ENCODE measurements around the gene ESRRA. TPM values are rescaled to one million over a fixed set of nuclear protein-coding genes. Genes with fewer than 3 reads are reported as not detected.
"Not testable (repeated sequence)": the region's sequence is repeated elsewhere in the genome, so short reads cannot be mapped to it uniquely, and the experiment has no call there.

The ESRRA gene
- total RNA-seq, 1 experiment from 2014 or later, result 56.1 TPM

DNA sequence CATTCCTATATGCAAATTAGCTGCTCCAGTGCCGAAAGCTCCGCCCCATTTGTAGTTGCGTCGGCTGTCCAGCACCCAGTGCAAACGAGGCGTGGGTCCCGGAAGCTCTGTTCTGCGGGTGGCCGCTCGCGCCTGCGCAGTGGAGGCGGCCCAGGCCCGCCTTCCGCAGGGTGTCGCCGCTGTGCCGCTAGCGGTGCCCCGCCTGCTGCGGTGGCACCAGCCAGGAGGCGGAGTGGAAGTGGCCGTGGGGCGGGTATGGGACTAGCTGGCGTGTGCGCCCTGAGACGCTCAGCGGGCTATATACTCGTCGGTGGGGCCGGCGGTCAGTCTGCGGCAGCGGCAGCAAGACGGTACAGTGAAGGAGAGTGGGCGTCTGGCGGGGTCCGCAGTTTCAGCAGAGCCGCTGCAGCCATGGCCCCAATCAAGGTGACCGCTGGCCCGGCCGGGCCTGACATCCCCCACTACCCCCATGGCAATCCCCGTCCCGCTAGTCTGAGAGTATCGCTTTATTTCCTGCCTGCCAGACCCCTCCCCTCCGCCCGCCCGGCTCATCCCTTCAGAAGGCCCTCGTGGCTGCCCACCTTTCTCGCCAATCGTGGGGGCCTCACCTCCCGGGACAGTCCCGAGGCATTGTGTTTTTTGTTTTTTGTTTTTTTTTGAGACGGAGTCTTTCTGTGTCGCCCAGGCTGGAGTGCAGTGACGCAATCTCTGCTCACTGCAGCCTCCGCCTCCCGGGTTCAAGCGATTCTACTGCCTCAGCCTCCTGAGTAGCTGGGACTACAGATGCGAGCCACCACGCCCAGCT is 12.8 kb downstream of the ESRRA start, which contains the start of gene PRDX5:
Gene PRDX5, plus strand, starts transcription at position 161 of the 805 bp plus-strand sequence. Its CDS starts 95 bp downstream, at position 256.
- peak; percentile 94 for DNase-seq (ENCODE audit: low read depth, low spot score)
- in situ Hi-C loops (cut with HindIII; ENCODE audit: low pct_unique_long_range_greater_than_20kb, low sequenced_read_pairs), result no loop called here

GRCh38 chr11:64318766-64319761 is 13.7 kb downstream of the ESRRA start:
- no peak for DNase-seq (ENCODE audit: low read depth, low spot score)
- in situ Hi-C loops (cut with HindIII; ENCODE audit: low pct_unique_long_range_greater_than_20kb, low sequenced_read_pairs), result no loop called here

GRCh38 chr11:64320556-64320955 is 15.2 kb downstream of the ESRRA start:
- in situ Hi-C loops (cut with HindIII; ENCODE audit: low pct_unique_long_range_greater_than_20kb, low sequenced_read_pairs), result no loop called here
- DNase-seq (ENCODE audit: low read depth, low spot score), result no peak

- DNase-seq (ENCODE audit: low read depth, low spot score), result no peak
- in situ Hi-C loops (cut with HindIII; ENCODE audit: low pct_unique_long_range_greater_than_20kb, low sequenced_read_pairs), result no loop called here
These were observed 15.7 kb downstream of the ESRRA start for GRCh38 chr11:64321026-64321425.

- in situ Hi-C loops (cut with HindIII; ENCODE audit: low pct_unique_long_range_greater_than_20kb, low sequenced_read_pairs), result no loop called here
- no peak for DNase-seq (ENCODE audit: low read depth, low spot score)
These were observed 16.2 kb downstream of the ESRRA start for GRCh38 chr11:64321533-64321932.

GRCh38 chr11:64322925-64323260 is 17.6 kb downstream of the ESRRA start:
- no peak for DNase-seq (ENCODE audit: low read depth, low spot score)
- in situ Hi-C loops (cut with HindIII; ENCODE audit: low pct_unique_long_range_greater_than_20kb, low sequenced_read_pairs), result no loop called here

DNA sequence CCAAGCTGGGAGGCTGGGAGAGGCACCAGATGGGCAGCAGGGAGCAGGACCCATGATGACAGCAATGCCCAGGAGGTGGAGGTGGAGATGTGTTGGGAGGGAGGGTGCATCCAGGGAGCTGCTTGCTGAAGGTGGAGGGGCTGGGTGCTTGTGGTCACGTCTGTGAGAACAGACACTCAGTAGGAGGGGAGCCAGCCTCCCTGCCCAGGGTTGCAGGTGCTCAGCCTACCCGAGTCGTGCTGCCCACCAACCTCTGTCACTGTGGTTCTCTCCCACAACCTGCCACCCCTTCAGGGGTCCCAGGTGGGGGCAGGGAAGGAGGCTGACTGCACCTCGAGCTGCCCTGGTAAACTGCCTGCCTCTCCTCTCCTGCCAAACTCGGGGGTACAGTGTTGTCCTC is 18.0 kb downstream of the ESRRA start:
- in situ Hi-C loops (cut with HindIII; ENCODE audit: low pct_unique_long_range_greater_than_20kb, low sequenced_read_pairs), result no loop called here
- DNase-seq (ENCODE audit: low read depth, low spot score), result no peak

- DNase-seq (ENCODE audit: low read depth, low spot score); in situ Hi-C loops (cut with HindIII; ENCODE audit: low pct_unique_long_range_greater_than_20kb, low sequenced_read_pairs): not testable (repeated sequence)
These were observed 18.7 kb downstream of the ESRRA start for GRCh38 chr11:64323984-64324383.

DNA sequence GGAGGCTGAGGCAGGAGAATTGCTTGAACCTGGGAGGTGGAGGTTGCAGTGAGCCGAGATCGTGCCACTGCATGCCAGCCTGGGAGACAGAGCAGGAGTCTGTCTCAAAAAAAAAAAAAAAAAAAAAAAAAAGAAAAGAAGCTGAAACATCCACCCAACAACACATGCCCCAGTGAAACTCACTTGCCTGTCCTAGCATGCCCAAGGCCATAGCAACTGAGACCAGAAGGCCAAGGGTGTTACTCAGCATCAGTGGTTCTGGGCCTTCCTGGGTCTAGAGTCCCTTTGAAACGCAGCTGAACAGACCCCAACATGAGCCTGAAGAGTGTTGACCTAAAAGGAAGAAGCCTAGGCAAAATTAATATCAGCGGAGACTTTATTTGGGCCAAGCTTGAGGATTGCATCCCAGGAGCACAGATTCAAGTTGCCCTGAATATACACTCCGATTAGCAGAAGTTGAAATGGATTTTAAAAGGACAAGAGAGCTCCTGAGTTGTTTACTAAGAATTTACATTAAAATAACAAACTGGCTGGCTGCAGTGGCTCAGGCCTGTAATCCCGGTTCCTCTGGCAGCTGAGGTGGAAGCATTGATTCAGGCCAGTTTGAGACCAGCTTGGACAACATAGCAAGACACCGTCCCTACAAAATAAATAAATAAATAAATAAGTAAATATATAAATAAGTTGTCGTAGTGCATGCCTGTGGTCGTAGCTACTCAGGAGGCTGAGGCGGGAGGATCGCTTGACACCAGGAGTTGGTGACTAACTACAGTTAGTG is 19.6 kb downstream of the ESRRA start:
- DNase-seq (ENCODE audit: low read depth, low spot score), result no peak
- in situ Hi-C loops (cut with HindIII; ENCODE audit: low pct_unique_long_range_greater_than_20kb, low sequenced_read_pairs), result no loop called here

- in situ Hi-C loops (cut with HindIII; ENCODE audit: low pct_unique_long_range_greater_than_20kb, low sequenced_read_pairs), result no loop called here
- no peak for DNase-seq (ENCODE audit: low read depth, low spot score)
These were observed 22.1 kb downstream of the ESRRA start for GRCh38 chr11:64327375-64327774.

GRCh38 chr11:64327993-64328392 is 22.7 kb downstream of the ESRRA start:
- DNase-seq (ENCODE audit: low read depth, low spot score), result no peak
- in situ Hi-C loops (cut with HindIII; ENCODE audit: low pct_unique_long_range_greater_than_20kb, low sequenced_read_pairs), result no loop called here

DNA sequence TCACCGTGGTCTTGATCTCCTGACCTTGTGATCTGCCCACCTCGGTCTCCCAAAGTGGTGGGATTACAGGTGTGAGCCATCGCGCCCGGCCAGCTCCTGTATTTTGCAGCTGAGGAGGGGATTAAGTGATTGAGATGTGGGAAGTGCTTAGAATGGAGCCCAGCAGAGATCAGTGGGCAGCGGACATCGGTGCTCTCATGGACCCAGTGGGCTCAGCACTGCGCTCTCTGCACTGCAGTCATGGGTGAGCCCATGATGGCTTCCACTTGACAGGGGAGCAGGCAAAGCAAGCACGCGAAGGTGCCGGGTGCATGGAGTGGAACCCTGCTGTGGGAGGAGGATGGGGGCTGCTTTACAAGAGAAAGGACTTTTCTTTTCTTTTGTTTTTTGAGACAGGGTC is 25.6 kb downstream of the ESRRA start:
- in situ Hi-C loops (cut with HindIII; ENCODE audit: low pct_unique_long_range_greater_than_20kb, low sequenced_read_pairs), result no loop called here
- no peak for DNase-seq (ENCODE audit: low read depth, low spot score)

- DNase-seq (ENCODE audit: low read depth, low spot score), result peak; percentile 75
- in situ Hi-C loops (cut with HindIII; ENCODE audit: low pct_unique_long_range_greater_than_20kb, low sequenced_read_pairs), result no loop called here
These were observed 26.4 kb downstream of the ESRRA start for GRCh38 chr11:64331569-64332371.

DNA sequence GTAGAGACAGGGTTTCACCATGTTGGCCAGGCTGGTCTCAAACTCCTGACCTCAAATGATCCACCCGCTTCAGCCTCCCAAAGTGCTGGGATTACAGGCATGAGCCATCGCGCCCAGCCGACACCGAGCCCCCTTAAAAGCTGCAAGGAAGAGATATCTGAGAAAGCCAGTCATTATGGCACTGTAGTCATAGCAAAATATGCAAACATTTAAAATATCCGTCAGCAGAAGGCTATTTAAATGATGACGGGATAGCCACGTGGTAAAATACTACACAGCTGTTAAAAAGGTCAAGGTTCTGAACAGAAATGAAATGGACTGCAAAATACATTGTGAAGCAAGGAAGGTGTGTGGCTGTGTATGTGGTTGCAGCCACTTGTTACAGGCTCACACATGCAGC is 28.2 kb downstream of the ESRRA start:
- in situ Hi-C loops (cut with HindIII; ENCODE audit: low pct_unique_long_range_greater_than_20kb, low sequenced_read_pairs), result no loop called here

DNA sequence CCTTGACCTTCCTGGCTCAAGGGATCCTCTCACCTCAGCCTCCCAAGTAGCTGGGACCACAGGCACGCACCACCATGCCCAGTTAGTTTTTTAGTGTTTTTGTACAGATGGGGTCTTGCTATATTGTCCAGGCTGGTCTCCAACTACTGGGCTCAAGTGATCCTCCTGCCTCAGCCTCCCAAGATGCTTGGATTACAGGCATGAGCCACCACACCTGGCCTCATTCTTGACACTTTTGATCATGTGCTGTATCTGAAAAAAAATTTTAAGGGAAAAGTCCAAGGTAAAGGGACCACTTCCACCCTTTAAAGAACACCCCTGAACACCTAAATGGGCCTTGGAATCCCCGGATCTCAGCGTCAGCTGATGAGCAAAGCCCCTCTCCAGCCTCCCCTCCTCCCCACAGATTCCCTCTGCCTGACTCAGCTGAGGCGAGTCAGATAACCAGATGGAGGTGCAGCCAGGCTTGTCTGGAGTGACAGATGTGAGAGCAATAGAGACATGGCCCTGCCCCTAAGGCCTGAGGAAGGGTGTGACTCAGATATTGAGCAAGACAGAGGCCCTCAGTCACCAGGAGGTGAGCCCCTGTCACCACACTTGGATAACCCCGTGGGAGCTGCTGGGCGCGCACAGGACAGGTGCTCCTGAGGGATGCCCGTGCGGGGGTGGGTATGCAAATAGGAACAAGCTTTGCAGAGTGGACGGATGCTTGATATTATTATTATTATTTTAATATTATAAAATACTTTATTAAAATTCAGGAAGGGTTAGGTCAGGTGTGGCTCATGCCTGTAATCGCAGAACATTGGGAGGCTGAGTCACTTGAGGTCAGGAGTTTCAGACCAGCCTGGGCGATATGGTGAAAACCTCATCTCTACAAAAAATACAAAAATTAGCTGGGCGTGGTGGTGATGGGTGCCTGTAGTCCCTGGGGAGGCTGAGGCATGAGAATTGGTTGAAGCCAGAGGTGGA is 29.7 kb downstream of the ESRRA start:
- in situ Hi-C loops (cut with HindIII; ENCODE audit: low pct_unique_long_range_greater_than_20kb, low sequenced_read_pairs), result no loop called here
- no peak for DNase-seq (ENCODE audit: low read depth, low spot score)

More for the DNA sequence above, 28.2 kb downstream of the ESRRA start:
- no peak for DNase-seq (ENCODE audit: low read depth, low spot score)

All from SK-MEL-5 (cell line).